HCEC 1CT (cell line): ENCODE results near the gene NFKBIZ.
"Not testable (repeated sequence)": the region's sequence is repeated elsewhere in the genome, so short reads cannot be mapped to it uniquely, and the experiment has no call there.

Source experiments
- DNase-seq: peaks from one replicate; pipeline ENCODE4 v3.0.0-alpha.2; 2017

Gene NFKBIZ

GRCh38 chr3:101879102-101879501 is 29.8 kb downstream of the NFKBIZ start:
- DNase-seq = no peak

- no peak for DNase-seq
Measured at GRCh38 chr3:101879623-101880284, 30.4 kb downstream of the NFKBIZ start.

GRCh38 chr3:101884776-101885175 is 35.5 kb downstream of the NFKBIZ start:
- no peak for DNase-seq

- not testable (repeated sequence) for DNase-seq
Measured at GRCh38 chr3:101885584-101885983, 36.3 kb downstream of the NFKBIZ start.

GRCh38 chr3:101886626-101887025 is 37.3 kb downstream of the NFKBIZ start:
- no peak for DNase-seq

GRCh38 chr3:101888653-101889052 is 39.3 kb downstream of the NFKBIZ start:
- no peak for DNase-seq

GRCh38 chr3:101890716-101891115 is 41.4 kb downstream of the NFKBIZ start:
- DNase-seq = peak; percentile 75

- DNase-seq = no peak
Measured at GRCh38 chr3:101892648-101893047, 43.3 kb downstream of the NFKBIZ start.

- DNase-seq = no peak
Measured at GRCh38 chr3:101896083-101896757, 46.9 kb downstream of the NFKBIZ start.

GRCh38 chr3:101897013-101897412 is 47.7 kb downstream of the NFKBIZ start:
- DNase-seq = no peak

- no peak for DNase-seq
Measured at GRCh38 chr3:101898039-101898438, 48.7 kb downstream of the NFKBIZ start.

- DNase-seq = no peak
Measured at GRCh38 chr3:101898752-101899169, 49.4 kb downstream of the NFKBIZ start.

GRCh38 chr3:101900316-101900715 is 51.0 kb downstream of the NFKBIZ start:
- DNase-seq = no peak

GRCh38 chr3:101900736-101901135 is 51.4 kb downstream of the NFKBIZ start:
- DNase-seq = no peak

- DNase-seq = peak; percentile 98
Measured at GRCh38 chr3:101902041-101902440, 52.7 kb downstream of the NFKBIZ start.

GRCh38 chr3:101903451-101903871 is 54.1 kb downstream of the NFKBIZ start:
- peak; percentile 69 for DNase-seq

GRCh38 chr3:101905573-101905972 is 56.3 kb downstream of the NFKBIZ start:
- DNase-seq = not testable (repeated sequence)
